Activated CD4-positive, alpha-beta T cell treated with anti-CD3 and anti-CD28 coated beads, Interleukin-2, amount 10 ng/mL, durations not matched to agents 7 days and 5 days (primary cell): ENCODE measurements around the gene DCLK1. TPM values are rescaled to one million over a fixed set of nuclear protein-coding genes. Genes with fewer than 3 reads are reported as not detected.
"Not testable (repeated sequence)": the region's sequence is repeated elsewhere in the genome, so short reads cannot be mapped to it uniquely, and the experiment has no call there.

ENCODE experiments used
- CTCF ChIA-PET: fragments of 350-600 bp; sonication (Branson Sonifier 250); formaldehyde crosslinking; loops from one replicate; lab custom pipeline; 2021; ENCODE audit warnings: antibody characterized with exemption; lab: Charles Lee
- POLR2A ChIA-PET: fragments of 350-600 bp; sonication (Branson Sonifier 250); formaldehyde crosslinking; loops from one replicate; lab custom pipeline; 2021; ENCODE audit warnings: antibody characterized with exemption; lab: Charles Lee
- DNase-seq: peaks from one replicate; pipeline ENCODE4 v3.0.0-alpha.2; 2020
- H3K27ac Mint-ChIP-seq: one replicate; pipeline ENCODE4 v1.8.0; 2021; ENCODE audit warnings: mild to moderate bottlenecking, moderate library complexity, mixed read lengths
- H3K27me3 Mint-ChIP-seq: one replicate; pipeline ENCODE4 v1.8.0; 2021; ENCODE audit warnings: mixed read lengths
- H3K36me3 Mint-ChIP-seq: one replicate; pipeline ENCODE4 v1.8.0; 2021; ENCODE audit warnings: low read depth, mixed read lengths
- H3K4me1 Mint-ChIP-seq: one replicate; pipeline ENCODE4 v1.8.0; 2021; ENCODE audit warnings: mixed read lengths
- H3K4me3 Mint-ChIP-seq: one replicate; pipeline ENCODE4 v1.8.0; 2021; ENCODE audit warnings: mild to moderate bottlenecking, moderate library complexity, mixed read lengths
- H3K9me3 Mint-ChIP-seq: one replicate; pipeline ENCODE4 v1.8.0; 2021; ENCODE audit warnings: mixed read lengths
- total RNA-seq, 2 experiments: library from RNA; stranded (reverse); gene quantifications; one replicate each; pipeline ENCODE4 v1.2.3, GENCODE V29; 2021

DCLK1 gene
- total RNA-seq, 2 experiments from 2014 or later, result not detected

GRCh38 chr13:35979361-35979951, 151.7 kb downstream of the DCLK1 start:
- H3K4me3 Mint-ChIP-seq, result no peak overlapping the region
- H3K36me3 Mint-ChIP-seq, result no peaks in the 10 kb centered on the region
- ChIA-PET POLR2A (no interaction called here), CTCF (no interaction called here)
- H3K9me3 Mint-ChIP-seq, result peaks cover 4% of the 10 kb centered on the region
- no peaks in the 10 kb centered on the region for H3K27me3 Mint-ChIP-seq
- DNase-seq, result no peak
- no peaks in the 10 kb centered on the region for H3K4me1 Mint-ChIP-seq
- no peak overlapping the region for H3K27ac Mint-ChIP-seq

- H3K36me3 Mint-ChIP-seq, result no peaks in the 10 kb centered on the region
- no peaks in the 10 kb centered on the region for H3K4me1 Mint-ChIP-seq
- no peak overlapping the region for H3K27ac Mint-ChIP-seq
- ChIA-PET CTCF (no interaction called here), POLR2A (no interaction called here)
- no peaks in the 10 kb centered on the region for H3K27me3 Mint-ChIP-seq
- H3K9me3 Mint-ChIP-seq, result peaks cover 5% of the 10 kb centered on the region
- H3K4me3 Mint-ChIP-seq, result no peak overlapping the region
- peak; percentile 40 for DNase-seq
Measured at GRCh38 chr13:35978607-35979316, 152.4 kb downstream of the DCLK1 start.

DNA sequence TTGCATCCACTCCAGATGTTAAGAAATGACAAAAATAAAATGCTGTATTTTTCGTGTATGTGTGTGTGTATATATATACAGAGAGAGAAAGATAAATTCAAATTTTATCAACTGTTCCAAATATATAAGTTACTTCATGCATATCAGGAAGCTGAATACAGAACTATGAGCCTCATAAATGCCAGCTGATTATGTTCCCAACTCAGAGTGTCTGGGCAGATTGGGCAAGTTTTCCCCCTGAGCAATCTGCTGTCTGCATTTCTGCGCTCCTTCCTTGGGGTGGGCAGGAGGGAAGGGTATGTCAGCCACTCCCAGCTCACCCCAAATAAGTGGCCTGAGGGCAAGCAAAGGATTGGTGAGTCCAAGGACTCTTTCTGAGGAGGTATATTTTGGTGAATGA, 154.1 kb downstream of the DCLK1 start:
- DNase-seq, result no peak
- H3K27me3 Mint-ChIP-seq, result no peaks in the 10 kb centered on the region
- ChIA-PET CTCF (no interaction called here), POLR2A (no interaction called here)
- H3K27ac Mint-ChIP-seq, result no peak overlapping the region
- no peaks in the 10 kb centered on the region for H3K4me1 Mint-ChIP-seq
- H3K4me3 Mint-ChIP-seq, result no peak overlapping the region
- H3K9me3 Mint-ChIP-seq, result peaks cover 9% of the 10 kb centered on the region
- H3K36me3 Mint-ChIP-seq, result no peaks in the 10 kb centered on the region

GRCh38 chr13:35976126-35976525, 155.1 kb downstream of the DCLK1 start:
- ChIA-PET POLR2A (no interaction called here), CTCF (no interaction called here)
- no peaks in the 10 kb centered on the region for H3K4me1 Mint-ChIP-seq
- no peaks in the 10 kb centered on the region for H3K27me3 Mint-ChIP-seq
- no peaks in the 10 kb centered on the region for H3K36me3 Mint-ChIP-seq
- H3K9me3 Mint-ChIP-seq, result peaks cover 10% of the 10 kb centered on the region
- no peak overlapping the region for H3K4me3 Mint-ChIP-seq
- no peak for DNase-seq
- H3K27ac Mint-ChIP-seq, result no peak overlapping the region

GRCh38 chr13:35966951-35967350, 164.2 kb downstream of the DCLK1 start:
- CTCF ChIA-PET, DNase-seq, H3K27me3 Mint-ChIP-seq, H3K27ac Mint-ChIP-seq, H3K9me3 Mint-ChIP-seq, H3K36me3 Mint-ChIP-seq, POLR2A ChIA-PET, H3K4me1 Mint-ChIP-seq, H3K4me3 Mint-ChIP-seq: not testable (repeated sequence)

DNA sequence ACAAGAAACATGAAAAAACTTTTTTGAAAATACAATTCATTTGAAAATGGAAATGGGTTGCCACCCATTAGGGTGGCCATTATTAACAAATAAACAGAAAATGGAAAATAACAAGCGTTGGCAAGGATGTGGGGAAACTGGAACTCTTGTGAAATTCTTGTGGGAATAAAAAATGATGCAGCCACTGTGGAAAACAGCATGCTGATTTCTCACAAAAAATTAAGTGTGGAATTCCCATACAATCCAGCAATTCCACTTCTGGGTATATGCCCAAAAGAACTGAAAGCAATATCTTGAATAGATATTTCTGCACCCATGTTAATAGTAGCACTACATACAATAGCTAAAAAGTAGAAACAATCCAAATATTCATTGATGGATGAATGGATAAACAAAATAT, 165.2 kb downstream of the DCLK1 start:
- no peak for DNase-seq
- H3K27ac Mint-ChIP-seq, result no peak overlapping the region
- no peaks in the 10 kb centered on the region for H3K36me3 Mint-ChIP-seq
- no peaks in the 10 kb centered on the region for H3K4me1 Mint-ChIP-seq
- H3K4me3 Mint-ChIP-seq, result no peak overlapping the region
- CTCF ChIA-PET, result no interaction called here
- no peaks in the 10 kb centered on the region for H3K27me3 Mint-ChIP-seq
- POLR2A ChIA-PET, result no interaction called here
- peaks cover 6% of the 10 kb centered on the region for H3K9me3 Mint-ChIP-seq

DNA sequence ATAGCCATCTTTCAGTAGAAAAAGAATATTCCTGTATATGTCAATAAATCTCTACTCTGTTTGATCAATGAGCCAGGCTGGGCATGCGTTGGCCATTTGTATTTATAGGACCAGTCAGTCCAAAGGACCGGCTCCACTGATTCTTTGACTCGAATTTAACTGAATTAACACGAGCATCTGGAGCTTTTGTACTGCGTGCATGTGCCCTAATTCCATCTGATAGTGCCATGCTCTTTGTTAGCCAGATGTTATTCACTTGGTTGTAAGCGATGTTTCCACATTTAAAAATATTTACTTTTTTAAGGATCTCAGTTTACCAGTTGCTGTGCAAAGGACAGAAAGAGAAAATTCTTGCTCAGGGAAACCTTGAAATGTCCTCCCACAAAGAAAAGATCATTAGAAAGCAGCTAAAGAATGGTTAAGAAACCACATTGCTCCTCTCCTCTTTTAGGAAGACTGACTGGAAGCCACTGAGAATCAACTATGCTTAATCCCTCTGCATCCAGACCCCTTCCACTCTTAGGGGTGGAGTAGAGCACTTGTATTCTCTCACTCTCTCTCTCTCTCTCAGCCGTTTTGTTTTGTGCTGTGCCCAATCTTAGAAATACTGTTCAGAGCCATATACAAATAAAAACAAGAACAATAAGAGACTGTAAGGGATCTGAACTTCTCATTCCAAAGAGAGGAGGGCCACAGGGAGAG, 165.8 kb downstream of the DCLK1 start:
- Mint-ChIP-seq H3K27me3 (no peaks in the 10 kb centered on the region), H3K9me3 (peaks cover 6% of the 10 kb centered on the region), H3K27ac (no peak overlapping the region), H3K36me3 (no peaks in the 10 kb centered on the region), H3K4me3 (no peak overlapping the region), H3K4me1 (no peaks in the 10 kb centered on the region)
- no peak for DNase-seq
- ChIA-PET POLR2A (no interaction called here), CTCF (no interaction called here)

- POLR2A ChIA-PET, result no interaction called here
- H3K4me3 Mint-ChIP-seq, result no peak overlapping the region
- CTCF ChIA-PET, result no interaction called here
- no peaks in the 10 kb centered on the region for H3K27me3 Mint-ChIP-seq
- H3K9me3 Mint-ChIP-seq, result peaks cover 6% of the 10 kb centered on the region
- no peak for DNase-seq
- H3K27ac Mint-ChIP-seq, result no peak overlapping the region
- H3K36me3 Mint-ChIP-seq, result no peaks in the 10 kb centered on the region
- no peaks in the 10 kb centered on the region for H3K4me1 Mint-ChIP-seq
Measured at GRCh38 chr13:35964863-35965180, 166.4 kb downstream of the DCLK1 start.

GRCh38 chr13:35964011-35964862, 166.9 kb downstream of the DCLK1 start:
- Mint-ChIP-seq H3K36me3 (no peaks in the 10 kb centered on the region), H3K4me1 (no peaks in the 10 kb centered on the region), H3K9me3 (peaks cover 6% of the 10 kb centered on the region), H3K27me3 (no peaks in the 10 kb centered on the region), H3K4me3 (no peak overlapping the region), H3K27ac (no peak overlapping the region)
- ChIA-PET CTCF (no interaction called here), POLR2A (no interaction called here)
- DNase-seq, result no peak

DNA sequence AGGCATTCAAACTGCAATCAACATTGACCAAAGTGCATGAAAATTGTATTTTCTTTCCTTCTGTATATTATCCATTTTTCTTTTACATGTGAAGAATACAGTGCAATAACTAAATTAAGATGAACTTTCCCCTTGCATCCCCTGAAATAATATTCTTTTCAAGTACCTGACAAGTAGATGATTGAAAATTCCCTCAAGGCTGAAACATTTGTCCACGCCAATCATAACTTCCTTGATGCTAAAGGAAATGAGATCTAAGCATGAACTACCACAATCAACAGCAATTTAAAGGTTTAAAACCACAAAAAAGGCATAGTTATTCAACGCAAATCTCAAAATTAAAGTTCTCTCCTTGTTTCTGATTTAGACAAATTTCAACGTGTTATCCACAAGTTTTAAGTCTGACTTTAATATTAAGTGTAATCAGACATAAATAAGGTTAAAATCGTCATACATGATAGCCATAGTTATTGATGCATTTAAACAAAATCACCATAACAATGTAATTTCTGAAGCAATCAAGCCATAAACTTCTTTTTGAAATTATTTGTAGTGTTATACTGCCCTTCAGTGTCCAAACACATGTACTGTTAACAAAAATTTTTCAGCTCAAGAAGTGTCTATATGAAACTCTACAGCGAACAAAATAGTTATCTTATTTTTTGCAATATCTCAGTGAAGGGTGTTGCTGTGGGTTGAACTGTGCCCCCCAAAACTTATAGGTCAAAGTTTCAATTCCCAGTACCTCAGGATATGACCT, 169.5 kb downstream of the DCLK1 start:
- CTCF ChIA-PET, result no interaction called here

DNA sequence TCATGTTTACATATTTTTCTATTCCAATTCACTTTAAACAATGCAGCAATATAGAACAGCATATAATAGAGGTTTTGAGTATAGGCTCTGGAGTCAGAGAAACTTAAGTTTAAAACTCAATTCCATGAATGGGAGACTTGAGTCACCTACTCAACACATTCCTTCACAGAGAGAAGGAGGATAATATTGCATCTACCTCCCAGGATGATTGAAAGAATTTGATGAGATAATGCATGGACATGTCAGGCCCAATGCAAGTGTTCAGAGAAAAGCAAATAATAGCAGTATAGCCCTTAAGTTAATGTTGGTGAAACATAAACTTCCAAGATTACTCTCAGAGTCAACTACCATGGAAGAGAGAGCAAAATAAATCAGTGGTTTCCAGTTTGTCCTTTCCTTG, 170.2 kb downstream of the DCLK1 start:
- Mint-ChIP-seq H3K4me1 (no peaks in the 10 kb centered on the region), H3K27ac (no peak overlapping the region), H3K27me3 (no peaks in the 10 kb centered on the region), H3K36me3 (no peaks in the 10 kb centered on the region), H3K9me3 (no peaks in the 10 kb centered on the region), H3K4me3 (no peak overlapping the region)
- ChIA-PET POLR2A (no interaction called here), CTCF (no interaction called here)
- no peak for DNase-seq

More for the DNA sequence above, 169.5 kb downstream of the DCLK1 start:
- DNase-seq, result no peak
- Mint-ChIP-seq H3K27ac (no peak overlapping the region), H3K4me3 (no peak overlapping the region), H3K9me3 (no peaks in the 10 kb centered on the region), H3K36me3 (no peaks in the 10 kb centered on the region), H3K4me1 (no peaks in the 10 kb centered on the region), H3K27me3 (no peaks in the 10 kb centered on the region)
- POLR2A ChIA-PET, result no interaction called here

- CTCF ChIA-PET, result no interaction called here
Measured at GRCh38 chr13:35957996-35958395, 173.2 kb downstream of the DCLK1 start.

More at GRCh38 chr13:35957996-35958395, 173.2 kb downstream of the DCLK1 start:
- no peak for DNase-seq
- POLR2A ChIA-PET, result no interaction called here
- H3K4me1 Mint-ChIP-seq, result no peaks in the 10 kb centered on the region
- H3K27ac Mint-ChIP-seq, result no peak overlapping the region
- no peaks in the 10 kb centered on the region for H3K36me3 Mint-ChIP-seq
- H3K27me3 Mint-ChIP-seq, result no peaks in the 10 kb centered on the region
- no peak overlapping the region for H3K4me3 Mint-ChIP-seq
- H3K9me3 Mint-ChIP-seq, result no peaks in the 10 kb centered on the region
